GM12875 (cell line): Measurements from ENCODE around the gene PPP2R3C.
"Not testable (repeated sequence)": the region's sequence is repeated elsewhere in the genome, so short reads cannot be mapped to it uniquely, and the experiment has no call there.

Source experiments
- H3K4me3 ChIP-seq: one replicate; pipeline ENCODE4 v1.5.1; 2011; ENCODE audit warnings: low read depth, low read length, control low read depth
- TF ChIP-seq, protein P1 (sequence below): IDR thresholded peaks from 2 replicates; pipeline ENCODE4 v1.5.1; 2011; ENCODE audit warnings: low read depth, mild to moderate bottlenecking, control low read depth, inconsistent platforms, low read length, moderate library complexity, borderline replicate concordance; ENCODE audit not compliant: insufficient read depth

PPP2R3C gene

DNA sequence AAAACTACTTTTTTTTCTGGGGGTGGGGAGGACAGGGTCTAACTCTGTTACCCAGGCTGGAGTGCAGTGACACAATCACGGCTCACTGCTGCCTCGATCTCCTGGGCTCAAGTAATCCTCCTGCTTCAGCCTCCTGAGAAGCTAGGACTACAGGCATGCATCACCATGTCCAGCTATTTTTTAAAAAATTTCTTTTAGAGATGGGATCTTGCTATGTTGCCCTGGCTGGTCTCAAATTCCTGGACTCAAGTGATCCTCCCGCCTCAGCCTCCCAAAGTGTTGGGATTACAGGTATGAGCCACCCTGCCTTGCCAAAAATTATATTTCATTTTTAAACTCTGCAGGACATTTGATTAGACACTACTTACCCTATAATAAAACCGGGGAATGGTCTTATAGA, 5.5 kb downstream of the PPP2R3C start:
- H3K4me3 ChIP-seq, result no peak overlapping the region
- TF ChIP-seq, protein P1, sequence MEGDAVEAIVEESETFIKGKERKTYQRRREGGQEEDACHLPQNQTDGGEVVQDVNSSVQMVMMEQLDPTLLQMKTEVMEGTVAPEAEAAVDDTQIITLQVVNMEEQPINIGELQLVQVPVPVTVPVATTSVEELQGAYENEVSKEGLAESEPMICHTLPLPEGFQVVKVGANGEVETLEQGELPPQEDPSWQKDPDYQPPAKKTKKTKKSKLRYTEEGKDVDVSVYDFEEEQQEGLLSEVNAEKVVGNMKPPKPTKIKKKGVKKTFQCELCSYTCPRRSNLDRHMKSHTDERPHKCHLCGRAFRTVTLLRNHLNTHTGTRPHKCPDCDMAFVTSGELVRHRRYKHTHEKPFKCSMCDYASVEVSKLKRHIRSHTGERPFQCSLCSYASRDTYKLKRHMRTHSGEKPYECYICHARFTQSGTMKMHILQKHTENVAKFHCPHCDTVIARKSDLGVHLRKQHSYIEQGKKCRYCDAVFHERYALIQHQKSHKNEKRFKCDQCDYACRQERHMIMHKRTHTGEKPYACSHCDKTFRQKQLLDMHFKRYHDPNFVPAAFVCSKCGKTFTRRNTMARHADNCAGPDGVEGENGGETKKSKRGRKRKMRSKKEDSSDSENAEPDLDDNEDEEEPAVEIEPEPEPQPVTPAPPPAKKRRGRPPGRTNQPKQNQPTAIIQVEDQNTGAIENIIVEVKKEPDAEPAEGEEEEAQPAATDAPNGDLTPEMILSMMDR, result no peak

- TF ChIP-seq, protein P1, result no peak
- no peak overlapping the region for H3K4me3 ChIP-seq
These were observed 7.8 kb downstream of the PPP2R3C start for GRCh38 chr14:35114036-35114435.

DNA sequence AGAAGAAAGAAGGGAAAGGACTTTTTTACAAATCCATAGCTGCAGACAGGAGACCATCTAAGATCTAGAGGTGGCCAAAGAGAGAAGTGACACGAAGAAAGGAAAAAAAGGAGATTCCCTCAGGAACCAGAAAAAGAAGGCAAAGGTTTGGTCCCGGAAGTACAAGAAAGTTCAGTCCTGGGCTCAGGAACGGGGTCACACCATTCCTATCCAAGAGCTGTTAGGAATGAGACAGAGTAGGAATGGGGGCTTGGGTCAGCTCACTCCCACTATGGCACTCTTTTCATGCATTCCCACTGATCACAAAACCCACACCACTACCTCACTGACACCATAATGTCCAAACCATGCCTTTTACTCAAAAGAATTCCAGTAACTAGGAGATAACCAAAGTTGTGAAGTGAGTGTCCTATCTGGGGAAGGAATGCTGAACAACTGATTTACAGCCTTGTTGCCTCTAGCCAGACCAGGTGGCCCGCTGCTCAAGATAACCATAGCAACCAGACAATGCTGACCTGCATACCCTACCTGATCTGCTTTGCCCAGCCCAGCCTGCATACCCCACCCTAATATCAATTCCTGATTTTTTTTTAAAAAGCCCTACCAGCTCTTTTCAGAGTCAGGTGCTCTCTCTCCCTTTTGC, 8.4 kb downstream of the PPP2R3C start:
- TF ChIP-seq, protein P1, result no peak

DNA sequence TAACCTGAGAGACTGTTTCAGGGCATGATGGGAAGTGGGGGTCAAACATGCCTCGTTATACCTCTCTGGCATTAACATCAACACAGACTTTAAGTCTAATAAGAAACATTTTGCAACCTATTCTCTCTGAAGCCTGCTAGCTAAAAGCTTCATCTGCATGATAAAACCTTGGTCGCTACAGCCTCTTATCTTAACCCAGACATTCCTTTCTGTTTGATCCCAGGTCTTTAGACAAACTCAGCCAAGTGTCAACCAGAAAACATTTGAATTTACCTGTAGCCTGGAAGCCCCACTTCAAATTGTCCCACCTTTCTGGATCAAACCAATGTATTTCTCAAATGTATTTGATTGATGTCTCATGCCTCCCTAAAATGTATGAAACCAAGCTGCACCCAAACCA, 9.1 kb downstream of the PPP2R3C start:
- H3K4me3 ChIP-seq, result no peak overlapping the region
- TF ChIP-seq, protein P1, result no peak

More for the DNA sequence above, 8.4 kb downstream of the PPP2R3C start:
- H3K4me3 ChIP-seq, result no peak overlapping the region

DNA sequence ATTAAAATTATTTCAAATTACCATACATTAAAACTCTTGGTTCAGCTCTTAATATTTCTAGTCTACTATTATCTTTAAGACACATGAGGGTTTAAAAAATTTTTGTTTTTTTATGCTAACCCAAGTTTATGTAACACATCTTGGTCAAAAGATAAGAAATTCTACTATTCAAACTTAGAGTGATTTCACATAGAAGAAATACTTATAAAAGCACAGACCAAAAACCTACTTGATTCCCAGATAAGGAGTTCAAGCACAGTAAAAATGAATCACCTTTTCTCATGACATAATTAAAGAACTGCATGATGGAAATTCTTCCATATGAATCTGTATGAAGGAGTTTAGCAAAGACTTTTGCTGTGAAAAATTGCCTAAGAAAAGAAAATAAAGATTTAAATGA, 13.9 kb downstream of the PPP2R3C start:
- TF ChIP-seq, protein P1, result no peak
- H3K4me3 ChIP-seq, result no peak overlapping the region

DNA sequence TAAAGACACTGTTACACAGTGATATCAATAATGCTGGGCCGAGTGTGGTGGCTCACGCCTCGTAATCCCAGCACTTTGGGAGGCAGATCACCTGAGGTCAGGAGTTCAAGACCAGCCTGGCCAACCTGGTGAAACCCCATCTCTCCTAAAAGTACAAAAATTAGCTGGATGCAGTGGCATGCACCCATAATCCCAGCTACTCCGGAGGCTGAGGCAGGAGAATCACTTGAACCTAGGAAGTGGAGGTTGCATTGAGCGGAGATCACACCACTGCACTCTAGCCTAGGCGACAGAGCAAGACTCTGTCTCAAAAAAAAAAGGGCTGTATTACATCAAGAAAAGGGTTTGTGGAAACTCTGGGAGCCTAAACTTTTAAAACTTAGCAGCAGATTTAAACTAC, 27.1 kb downstream of the PPP2R3C start:
- H3K4me3 ChIP-seq, result not testable (repeated sequence)

GRCh38 chr14:35088514-35088913, 33.3 kb downstream of the PPP2R3C start:
- no peak overlapping the region for H3K4me3 ChIP-seq
- TF ChIP-seq, protein P1, result no peak

- H3K4me3 ChIP-seq, result no peak overlapping the region
- TF ChIP-seq, protein P1, result no peak
These were observed 36.3 kb downstream of the PPP2R3C start for GRCh38 chr14:35085441-35085840.
